ENCODE measurements around the gene ESYT3. TPM values are rescaled to one million over a fixed set of nuclear protein-coding genes. Genes with fewer than 3 reads are reported as not detected.
"Not testable (repeated sequence)": the region's sequence is repeated elsewhere in the genome, so short reads cannot be mapped to it uniquely, and the experiment has no call there.

The ESYT3 gene
- total and polyA plus RNA-seq, 4 donors = under 0.01 to 0.07 (median 0.05) TPM

GRCh38 chr3:138511945-138512344 is 77.5 kb downstream of the ESYT3 start:
- H3K27me3 ChIP-seq (ENCODE audit: control insufficient read depth in 4 of 4, insufficient read depth in 4 of 4, low read length in 3 of 4) = no peaks in the 10 kb centered on the region
- H3K36me3 ChIP-seq (ENCODE audit: control insufficient read depth in 4 of 4, insufficient read depth in 3 of 4, low read depth in 1 of 4, low read length in 3 of 4) = peaks cover 0 to 7% (median 4%) of the 10 kb centered on the region in 4 donors
- no peaks in the 10 kb centered on the region for H3K4me1 ChIP-seq (ENCODE audit: control insufficient read depth in 4 of 4, insufficient read depth in 4 of 4, low read length in 3 of 4)
- H3K27ac ChIP-seq (ENCODE audit: low read depth in 1 of 2, low read length in 2 of 2) = no peak overlapping the region
- DNase-seq (ENCODE audit: low spot score) = no peak
- H3K9me3 ChIP-seq (ENCODE audit: control insufficient read depth in 4 of 4, low read length in 3 of 4) = no peaks in the 10 kb centered on the region
- H3K4me3 ChIP-seq (ENCODE audit: low read depth in 1 of 3, low read length in 3 of 3) = no peak overlapping the region
- H3K9ac ChIP-seq (ENCODE audit: low read depth in 1 of 2, low read length in 2 of 2) = no peak overlapping the region
- TF ChIP-seq, protein P1, sequence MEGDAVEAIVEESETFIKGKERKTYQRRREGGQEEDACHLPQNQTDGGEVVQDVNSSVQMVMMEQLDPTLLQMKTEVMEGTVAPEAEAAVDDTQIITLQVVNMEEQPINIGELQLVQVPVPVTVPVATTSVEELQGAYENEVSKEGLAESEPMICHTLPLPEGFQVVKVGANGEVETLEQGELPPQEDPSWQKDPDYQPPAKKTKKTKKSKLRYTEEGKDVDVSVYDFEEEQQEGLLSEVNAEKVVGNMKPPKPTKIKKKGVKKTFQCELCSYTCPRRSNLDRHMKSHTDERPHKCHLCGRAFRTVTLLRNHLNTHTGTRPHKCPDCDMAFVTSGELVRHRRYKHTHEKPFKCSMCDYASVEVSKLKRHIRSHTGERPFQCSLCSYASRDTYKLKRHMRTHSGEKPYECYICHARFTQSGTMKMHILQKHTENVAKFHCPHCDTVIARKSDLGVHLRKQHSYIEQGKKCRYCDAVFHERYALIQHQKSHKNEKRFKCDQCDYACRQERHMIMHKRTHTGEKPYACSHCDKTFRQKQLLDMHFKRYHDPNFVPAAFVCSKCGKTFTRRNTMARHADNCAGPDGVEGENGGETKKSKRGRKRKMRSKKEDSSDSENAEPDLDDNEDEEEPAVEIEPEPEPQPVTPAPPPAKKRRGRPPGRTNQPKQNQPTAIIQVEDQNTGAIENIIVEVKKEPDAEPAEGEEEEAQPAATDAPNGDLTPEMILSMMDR (IDR thresholded peaks at IDR 0.05; ENCODE audit: low read depth, low read length, missing input control) = no peak
- TF ChIP-seq REST (IDR thresholded peaks at IDR 0.05) = no peak
- no peak for TF ChIP-seq GABPA (IDR thresholded peaks at IDR 0.05 in 1 of 2, conservative IDR thresholded peaks at IDR 0.05 in 1 of 2)
- no peak for TF ChIP-seq FOXA1 (IDR thresholded peaks at IDR 0.05)
- TF ChIP-seq, protein P2, sequence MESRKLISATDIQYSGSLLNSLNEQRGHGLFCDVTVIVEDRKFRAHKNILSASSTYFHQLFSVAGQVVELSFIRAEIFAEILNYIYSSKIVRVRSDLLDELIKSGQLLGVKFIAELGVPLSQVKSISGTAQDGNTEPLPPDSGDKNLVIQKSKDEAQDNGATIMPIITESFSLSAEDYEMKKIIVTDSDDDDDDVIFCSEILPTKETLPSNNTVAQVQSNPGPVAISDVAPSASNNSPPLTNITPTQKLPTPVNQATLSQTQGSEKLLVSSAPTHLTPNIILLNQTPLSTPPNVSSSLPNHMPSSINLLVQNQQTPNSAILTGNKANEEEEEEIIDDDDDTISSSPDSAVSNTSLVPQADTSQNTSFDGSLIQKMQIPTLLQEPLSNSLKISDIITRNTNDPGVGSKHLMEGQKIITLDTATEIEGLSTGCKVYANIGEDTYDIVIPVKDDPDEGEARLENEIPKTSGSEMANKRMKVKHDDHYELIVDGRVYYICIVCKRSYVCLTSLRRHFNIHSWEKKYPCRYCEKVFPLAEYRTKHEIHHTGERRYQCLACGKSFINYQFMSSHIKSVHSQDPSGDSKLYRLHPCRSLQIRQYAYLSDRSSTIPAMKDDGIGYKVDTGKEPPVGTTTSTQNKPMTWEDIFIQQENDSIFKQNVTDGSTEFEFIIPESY (IDR thresholded peaks at IDR 0.05) = no peak
- no peak for TF ChIP-seq NR2F2 (IDR thresholded peaks at IDR 0.05)
- TF ChIP-seq RAD21 (IDR thresholded peaks at IDR 0.05) = no peak
- TF ChIP-seq RXRA (IDR thresholded peaks at IDR 0.05) = no peak
- TF ChIP-seq YY1 (IDR thresholded peaks at IDR 0.05) = no peak
- no peak for TF ChIP-seq HNF4A (conservative IDR thresholded peaks at IDR 0.05)
- no peak for TF ChIP-seq FOXA2 (IDR thresholded peaks at IDR 0.05)

DNA sequence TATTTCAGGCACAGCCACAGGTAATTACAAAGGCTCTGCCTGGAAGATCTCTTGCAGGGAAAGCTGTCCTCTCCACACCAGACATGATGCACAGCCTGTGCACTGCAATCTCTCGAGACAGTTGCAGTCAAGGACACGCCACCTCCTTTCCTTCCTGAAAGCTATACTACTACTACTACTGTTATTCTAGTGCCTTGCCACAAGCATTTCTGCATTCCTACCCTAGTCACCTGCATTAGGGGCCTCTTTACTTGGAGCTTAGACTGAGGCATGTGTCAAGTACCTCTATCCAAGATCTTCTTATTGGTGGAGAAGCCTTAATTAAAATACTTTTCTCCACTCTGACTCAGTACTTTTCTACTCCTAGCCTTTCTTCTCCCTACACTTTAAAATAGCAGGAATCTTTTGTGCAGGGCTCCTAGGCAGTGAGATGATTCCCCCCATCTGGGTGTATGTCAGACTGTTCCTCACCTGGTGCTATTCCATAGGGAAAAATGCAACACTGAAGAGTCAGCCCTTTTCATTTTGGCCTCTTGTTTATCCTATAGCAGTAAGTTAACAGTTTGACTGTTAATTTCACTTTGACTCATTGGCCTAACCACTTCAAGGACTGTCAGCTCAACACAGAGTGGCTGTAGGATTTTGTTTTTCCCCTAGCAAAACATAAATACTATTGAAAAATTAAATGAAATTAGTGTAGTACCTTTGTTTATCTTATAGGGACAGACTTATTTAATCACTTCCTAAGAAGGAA is 78.9 kb downstream of the ESYT3 start:
- Histone ChIP-seq H3K9ac (ENCODE audit: low read depth in 1 of 2, low read length in 2 of 2) (no peak overlapping the region), H3K4me3 (ENCODE audit: low read depth in 1 of 3, low read length in 3 of 3) (no peak overlapping the region), H3K27me3 (ENCODE audit: control insufficient read depth in 4 of 4, insufficient read depth in 4 of 4, low read length in 3 of 4) (no peaks in the 10 kb centered on the region), H3K4me1 (ENCODE audit: control insufficient read depth in 4 of 4, insufficient read depth in 4 of 4, low read length in 3 of 4) (no peaks in the 10 kb centered on the region), H3K9me3 (ENCODE audit: control insufficient read depth in 4 of 4, low read length in 3 of 4) (no peaks in the 10 kb centered on the region), H3K27ac (ENCODE audit: low read depth in 1 of 2, low read length in 2 of 2) (no peak overlapping the region), H3K36me3 (ENCODE audit: control insufficient read depth in 4 of 4, insufficient read depth in 3 of 4, low read depth in 1 of 4, low read length in 3 of 4) (peaks cover 0 to 7% (median 3%) of the 10 kb centered on the region in 4 donors)
- 82% methylated on average over 2 of the region's 2 CpGs for WGBS
- TF ChIP-seq FOXA2 (IDR thresholded peaks at IDR 0.05) (no peak), RXRA (IDR thresholded peaks at IDR 0.05) (no peak), JUND (IDR thresholded peaks at IDR 0.05) (no peak), YY1 (IDR thresholded peaks at IDR 0.05) (no peak), REST (IDR thresholded peaks at IDR 0.05) (no peak), HNF4G (IDR thresholded peaks at IDR 0.05) (no peak), EGR1 (IDR thresholded peaks at IDR 0.05; ENCODE audit: low read depth in 2 of 2) (no peak), HNF4A (conservative IDR thresholded peaks at IDR 0.05) (no peak)
- TF ChIP-seq, protein P3, sequence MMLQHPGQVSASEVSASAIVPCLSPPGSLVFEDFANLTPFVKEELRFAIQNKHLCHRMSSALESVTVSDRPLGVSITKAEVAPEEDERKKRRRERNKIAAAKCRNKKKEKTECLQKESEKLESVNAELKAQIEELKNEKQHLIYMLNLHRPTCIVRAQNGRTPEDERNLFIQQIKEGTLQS (IDR thresholded peaks at IDR 0.05) = no peak
- TF ChIP-seq, protein P4, sequence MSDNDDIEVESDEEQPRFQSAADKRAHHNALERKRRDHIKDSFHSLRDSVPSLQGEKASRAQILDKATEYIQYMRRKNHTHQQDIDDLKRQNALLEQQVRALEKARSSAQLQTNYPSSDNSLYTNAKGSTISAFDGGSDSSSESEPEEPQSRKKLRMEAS (IDR thresholded peaks at IDR 0.05) = no peak
- no peak for DNase-seq (ENCODE audit: low spot score)

DNA sequence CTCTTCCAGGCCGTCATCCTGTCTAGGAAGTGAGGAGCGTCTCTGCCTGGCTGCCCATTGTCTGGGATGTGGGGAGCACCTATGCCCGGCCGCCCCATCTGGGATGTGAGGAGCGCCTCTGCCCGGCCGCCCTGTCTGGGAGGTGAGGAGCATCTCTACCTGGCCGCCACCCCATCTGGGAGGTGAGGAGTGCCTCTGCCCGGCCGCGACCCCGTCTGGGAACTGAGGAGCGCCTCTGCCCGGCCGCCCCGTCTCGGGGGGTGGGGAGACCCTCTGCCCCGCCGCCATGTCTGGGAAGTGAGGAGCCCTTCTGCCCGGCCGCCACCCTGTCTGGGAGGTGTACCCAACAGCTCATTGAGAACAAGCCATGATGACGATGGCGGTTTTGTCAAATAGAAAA is 87.0 kb downstream of the ESYT3 start:
- WGBS = over 99% methylated on average over 23 of the region's 23 CpGs

More for the DNA sequence above, 87.0 kb downstream of the ESYT3 start:
- H3K36me3 ChIP-seq (ENCODE audit: control insufficient read depth in 4 of 4, insufficient read depth in 3 of 4, low read depth in 1 of 4, low read length in 3 of 4); H3K27me3 ChIP-seq (ENCODE audit: control insufficient read depth in 4 of 4, insufficient read depth in 4 of 4, low read length in 3 of 4); H3K4me1 ChIP-seq (ENCODE audit: control insufficient read depth in 4 of 4, insufficient read depth in 4 of 4, low read length in 3 of 4); H3K4me3 ChIP-seq (ENCODE audit: low read depth in 1 of 3, low read length in 3 of 3); DNase-seq (ENCODE audit: low spot score); H3K27ac ChIP-seq (ENCODE audit: low read depth in 1 of 2, low read length in 2 of 2); H3K9me3 ChIP-seq (ENCODE audit: control insufficient read depth in 4 of 4, low read length in 3 of 4); H3K9ac ChIP-seq (ENCODE audit: low read depth in 1 of 2, low read length in 2 of 2): not testable (repeated sequence)

All from liver (tissue), 9 donors.